H1 (cell line): ENCODE measurements around the gene COL28A1.

Experiments
- CEBPB ChIP-seq: IDR thresholded peaks from 2 replicates; pipeline ENCODE4 v1.6.1; 2012; ENCODE audit warnings: low read depth, low read length
- CREB1 ChIP-seq: IDR thresholded peaks from 2 replicates; pipeline ENCODE4 v1.6.1; 2012; ENCODE audit warnings: inconsistent platforms
- CTCF ChIP-seq, 3 experiments: IDR thresholded peaks; 1 replicate in 2 of 3; 2 replicates in 1 of 3; pipeline versions ENCODE4 v1.5.1 to v1.6.1; 2011; ENCODE audit warnings: low read length in 3 of 3, mild to moderate bottlenecking in 3 of 3, inconsistent platforms in 2 of 3, low read depth in 1 of 3, moderate library complexity in 1 of 3; ENCODE audit not compliant: insufficient read depth in 1 of 3; ENCODE audit errors: control extremely low read depth in 1 of 3
- EZH2 ChIP-seq: fragments of 200-600 bp; sonication (generic); IDR thresholded peaks from 2 replicates; pipeline ENCODE4 v1.7.1; 2012; ENCODE audit warnings: low read depth, mild to moderate bottlenecking, moderate library complexity, low read length, inconsistent platforms; ENCODE audit not compliant: severe bottlenecking
- FOSL1 ChIP-seq: IDR thresholded peaks from 2 replicates; pipeline ENCODE4 v1.6.1; 2011; ENCODE audit warnings: mild to moderate bottlenecking, low read depth, low read length, moderate library complexity; ENCODE audit not compliant: insufficient read depth
- POLR2A ChIP-seq, 2 experiments: IDR thresholded peaks; 1 replicate in 1 of 2; 2 replicates in 1 of 2; pipeline ENCODE4 v1.6.1; 2011; ENCODE audit warnings: low read depth in 2 of 2, low read length in 2 of 2, mild to moderate bottlenecking in 2 of 2; ENCODE audit errors: control extremely low read depth in 1 of 2
- RAD21 ChIP-seq, 2 experiments: IDR thresholded peaks in 1 of 2; conservative IDR thresholded peaks in 1 of 2; 2 replicates each; pipeline ENCODE4 v1.6.1; 2011; ENCODE audit warnings: low read depth in 2 of 2, low read length in 2 of 2, improper control_type of control experiment in 1 of 2, inconsistent platforms in 1 of 2, mild to moderate bottlenecking in 1 of 2, moderate library complexity in 1 of 2
- SP1 ChIP-seq: IDR thresholded peaks from 2 replicates; pipeline ENCODE4 v1.6.1; 2011; ENCODE audit warnings: low read depth, low read length

DNA sequence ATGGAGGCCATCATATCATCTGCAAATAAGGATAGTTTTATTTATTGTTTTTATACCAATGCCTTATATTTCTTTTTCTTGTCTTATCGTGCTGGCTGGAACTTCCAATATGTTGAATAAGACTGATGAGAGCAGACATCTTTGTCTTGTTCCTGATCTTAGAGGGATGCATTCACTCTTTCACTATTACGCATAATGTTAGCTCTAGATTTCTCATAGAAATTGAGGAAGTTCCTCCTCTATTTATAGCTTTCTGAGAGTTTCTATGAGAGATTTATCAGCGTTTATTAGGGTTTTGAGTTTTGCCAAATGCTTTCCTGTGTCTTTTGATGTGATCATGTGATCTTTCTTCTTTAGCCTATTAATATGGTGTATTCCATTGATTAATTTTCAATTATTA lies 49.3 kb downstream of the COL28A1 start:
- TF ChIP-seq CTCF (IDR thresholded peaks at IDR 0.05; ENCODE audit: control extremely low read depth in 1 of 3, insufficient read depth in 1 of 3, low read depth in 1 of 3, low read length in 3 of 3) (no peak), EZH2 (no peak), CREB1 (no peak), CEBPB (no peak), RAD21 (IDR thresholded peaks at IDR 0.05 in 1 of 2, conservative IDR thresholded peaks at IDR 0.05 in 1 of 2; ENCODE audit: low read depth in 2 of 2, low read length in 2 of 2) (no peak), SP1 (no peak), FOSL1 (no peak), POLR2A (IDR thresholded peaks at IDR 0.05; ENCODE audit: control extremely low read depth in 1 of 2, low read depth in 2 of 2, low read length in 2 of 2) (no peak)
